ENCODE results near the gene ELF2.
"Not testable (repeated sequence)": the region's sequence is repeated elsewhere in the genome, so short reads cannot be mapped to it uniquely, and the experiment has no call there.

ELF2 gene

GRCh38 chr4:139035650-139036049 is 141.4 kb downstream of the ELF2 start:
- in situ Hi-C loops (cut with MboI; ENCODE audit: low pct_unique_long_range_greater_than_20kb, low sequenced_read_pairs): no loop called here
- no peak for DNase-seq

GRCh38 chr4:139030614-139031235 is 146.3 kb downstream of the ELF2 start:
- peak; percentile 90 for DNase-seq
- in situ Hi-C loops (cut with MboI; ENCODE audit: low pct_unique_long_range_greater_than_20kb, low sequenced_read_pairs): no loop called here

- DNase-seq; in situ Hi-C loops (cut with MboI; ENCODE audit: low pct_unique_long_range_greater_than_20kb, low sequenced_read_pairs): not testable (repeated sequence)
These were observed 147.1 kb downstream of the ELF2 start for GRCh38 chr4:139029866-139030363.

- in situ Hi-C loops (cut with MboI; ENCODE audit: low pct_unique_long_range_greater_than_20kb, low sequenced_read_pairs): no loop called here
- no peak for DNase-seq
These were observed 148.8 kb downstream of the ELF2 start for GRCh38 chr4:139028191-139028661.

GRCh38 chr4:139027776-139028175 is 149.2 kb downstream of the ELF2 start:
- no peak for DNase-seq
- in situ Hi-C loops (cut with MboI; ENCODE audit: low pct_unique_long_range_greater_than_20kb, low sequenced_read_pairs): no loop called here

- DNase-seq: no peak
- in situ Hi-C loops (cut with MboI; ENCODE audit: low pct_unique_long_range_greater_than_20kb, low sequenced_read_pairs): no loop called here
These were observed 151.2 kb downstream of the ELF2 start for GRCh38 chr4:139025841-139026240.

- no peak for DNase-seq
- in situ Hi-C loops (cut with MboI; ENCODE audit: low pct_unique_long_range_greater_than_20kb, low sequenced_read_pairs): no loop called here
These were observed 152.3 kb downstream of the ELF2 start for GRCh38 chr4:139024686-139025085.

- DNase-seq: no peak
- in situ Hi-C loops (cut with MboI; ENCODE audit: low pct_unique_long_range_greater_than_20kb, low sequenced_read_pairs): no loop called here
These were observed 154.2 kb downstream of the ELF2 start for GRCh38 chr4:139022835-139023234.

- in situ Hi-C loops (cut with MboI; ENCODE audit: low pct_unique_long_range_greater_than_20kb, low sequenced_read_pairs); DNase-seq: not testable (repeated sequence)
These were observed 155.9 kb downstream of the ELF2 start for GRCh38 chr4:139021071-139021470.

- in situ Hi-C loops (cut with MboI; ENCODE audit: low pct_unique_long_range_greater_than_20kb, low sequenced_read_pairs): no loop called here
- DNase-seq: no peak
These were observed 156.6 kb downstream of the ELF2 start for GRCh38 chr4:139020384-139020783.

GRCh38 chr4:139018971-139019758 is 157.9 kb downstream of the ELF2 start:
- DNase-seq: no peak
- in situ Hi-C loops (cut with MboI; ENCODE audit: low pct_unique_long_range_greater_than_20kb, low sequenced_read_pairs): no loop called here

- DNase-seq: no peak
- in situ Hi-C loops (cut with MboI; ENCODE audit: low pct_unique_long_range_greater_than_20kb, low sequenced_read_pairs): no loop called here
These were observed 158.5 kb downstream of the ELF2 start for GRCh38 chr4:139018501-139018900.

GRCh38 chr4:139017861-139018260 is 159.2 kb downstream of the ELF2 start:
- DNase-seq: peak; percentile 39

GRCh38 chr4:139015948-139016471 is 161.0 kb downstream of the ELF2 start:
- peak; percentile 58 for DNase-seq
- in situ Hi-C loops (cut with MboI; ENCODE audit: low pct_unique_long_range_greater_than_20kb, low sequenced_read_pairs): no loop called here

More at GRCh38 chr4:139017861-139018260, 159.2 kb downstream of the ELF2 start:
- in situ Hi-C loops (cut with MboI; ENCODE audit: low pct_unique_long_range_greater_than_20kb, low sequenced_read_pairs): no loop called here

GRCh38 chr4:139015269-139015947 is 161.6 kb downstream of the ELF2 start, which contains the start of gene NOCT:
Gene NOCT, plus strand, starts transcription at chr4:139015781. Its CDS starts 201 bp downstream, at chr4:139015982.
- DNase-seq: peak; percentile 90
- in situ Hi-C loops (cut with MboI; ENCODE audit: low pct_unique_long_range_greater_than_20kb, low sequenced_read_pairs): no loop called here

GRCh38 chr4:139014371-139015268 is 162.4 kb downstream of the ELF2 start:
- peak; percentile 43 for DNase-seq
- in situ Hi-C loops (cut with MboI; ENCODE audit: low pct_unique_long_range_greater_than_20kb, low sequenced_read_pairs): no loop called here

GRCh38 chr4:139011225-139011950 is 165.6 kb downstream of the ELF2 start:
- in situ Hi-C loops (cut with MboI; ENCODE audit: low pct_unique_long_range_greater_than_20kb, low sequenced_read_pairs): no loop called here
- no peak for DNase-seq

GRCh38 chr4:139009702-139010101 is 167.3 kb downstream of the ELF2 start:
- in situ Hi-C loops (cut with MboI; ENCODE audit: low pct_unique_long_range_greater_than_20kb, low sequenced_read_pairs): no loop called here
- no peak for DNase-seq
